Subcutaneous adipose tissue (tissue), 4 donors: ENCODE results near the gene MYNN. TPM values are rescaled to one million over a fixed set of nuclear protein-coding genes. Genes with fewer than 3 reads are reported as not detected.

Experiments used
- CTCF ChIP-seq: fragments of 450-650 bp; IDR thresholded peaks from one replicate; pipeline ENCODE4 v1.5.1; 2016; ENCODE audit warnings: low read depth, mild to moderate bottlenecking, control low read depth, antibody characterized with exemption, moderate library complexity
- total RNA-seq, 4 donors: library from RNA; depleted of rRNA; stranded (reverse); fragments of >200 nt; gene quantifications; one replicate each; pipeline ENCODE4 v1.1.0, GENCODE V29; 2016

MYNN gene
- 10 to 100 TPM; 14.1 to 24.3 (median 17.1) TPM for total RNA-seq

- no peak for TF ChIP-seq CTCF
These were observed at the start of gene MYNN for GRCh38 chr3:169772897-169773816. Gene MYNN (plus strand): TSS chr3:169773396. CDS start chr3:169774296, 900 bp downstream.

GRCh38 chr3:169739067-169739466, 34.1 kb upstream of the MYNN start:
- TF ChIP-seq CTCF, result no peak

- TF ChIP-seq CTCF, result no peak
These were observed 28.7 kb upstream of the MYNN start for GRCh38 chr3:169744366-169745054.

GRCh38 chr3:169746924-169747323, 26.3 kb upstream of the MYNN start:
- no peak for TF ChIP-seq CTCF

DNA sequence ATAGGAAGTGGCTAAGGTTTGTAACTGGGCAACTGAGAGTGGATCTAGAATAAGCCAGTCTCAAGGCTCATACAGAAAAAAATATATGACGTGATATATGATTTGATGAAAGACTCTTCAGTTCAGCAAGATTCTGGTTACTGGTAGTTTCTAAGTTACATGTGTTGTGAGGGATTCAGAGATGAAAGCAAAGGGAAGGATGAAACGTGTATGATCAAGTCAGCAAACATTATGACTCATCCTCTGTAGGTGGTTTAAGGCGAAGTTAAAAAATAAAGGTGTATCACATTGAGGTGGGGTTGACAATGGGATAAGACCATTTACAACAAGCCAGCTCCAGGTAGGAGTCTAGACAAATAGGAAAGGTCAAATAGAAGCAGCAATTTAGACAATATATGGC, 24.5 kb upstream of the MYNN start:
- TF ChIP-seq CTCF, result no peak

DNA sequence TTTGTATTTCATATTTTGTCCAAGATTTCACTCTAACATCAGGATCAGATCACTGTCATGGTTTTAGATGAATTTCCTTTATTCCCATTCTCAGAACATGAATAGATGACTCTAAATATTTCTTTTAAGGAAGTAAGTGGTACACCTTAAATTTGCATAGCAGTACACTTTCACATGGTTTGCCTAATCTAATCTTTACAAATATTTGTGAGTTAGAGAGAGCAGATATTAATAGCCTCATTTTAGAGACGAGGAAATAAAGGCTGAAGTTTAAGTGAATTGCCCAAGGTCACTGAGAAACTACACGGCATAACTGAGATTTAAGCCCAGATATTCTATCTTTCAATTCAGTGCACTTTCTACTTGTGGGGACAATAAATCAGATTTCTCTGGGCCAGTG, 22.5 kb upstream of the MYNN start:
- no peak for TF ChIP-seq CTCF

- TF ChIP-seq CTCF, result no peak
These were observed 21.3 kb upstream of the MYNN start for GRCh38 chr3:169751875-169752274.
